GM18519 (cell line): ENCODE measurements around the gene FRRS1L.

ENCODE experiments used
- ATAC-seq: cut with Tn5 transposase; IDR thresholded peaks from one replicate; pipeline ENCODE4 v1.9.1; 2021; ENCODE audit warnings: mild to moderate bottlenecking, moderate library complexity; ENCODE audit not compliant: unreplicated experiment, low FRiP score

FRRS1L gene

GRCh38 chr9:109166771-109167601, at the start of gene FRRS1L:
Gene FRRS1L (minus strand): TSS chr9:109167249. CDS start chr9:109167138, 111 bp downstream.
- no peak for ATAC-seq

DNA sequence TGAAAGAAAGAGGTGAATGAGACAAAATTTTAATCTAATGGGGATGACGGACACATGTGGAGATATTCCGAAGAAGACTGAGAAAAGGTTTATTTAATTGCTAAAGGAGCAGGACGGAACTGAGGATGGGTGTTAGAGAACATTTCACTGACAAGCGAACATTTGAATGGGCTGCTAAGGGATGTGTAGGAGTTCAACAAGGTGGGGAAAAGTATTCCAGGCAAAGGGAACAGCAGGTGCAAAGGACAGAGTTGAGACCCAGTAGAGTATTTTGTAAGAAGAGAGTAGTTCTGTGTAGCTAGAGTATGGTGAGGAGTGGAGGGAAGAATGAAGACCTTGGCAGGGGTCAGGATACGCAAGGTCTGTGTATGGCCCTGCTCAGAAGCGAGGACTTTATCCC, 47.4 kb upstream of the FRRS1L start:
- no peak for ATAC-seq

GRCh38 chr9:109213285-109214121, 46.5 kb upstream of the FRRS1L start:
- ATAC-seq: no peak

DNA sequence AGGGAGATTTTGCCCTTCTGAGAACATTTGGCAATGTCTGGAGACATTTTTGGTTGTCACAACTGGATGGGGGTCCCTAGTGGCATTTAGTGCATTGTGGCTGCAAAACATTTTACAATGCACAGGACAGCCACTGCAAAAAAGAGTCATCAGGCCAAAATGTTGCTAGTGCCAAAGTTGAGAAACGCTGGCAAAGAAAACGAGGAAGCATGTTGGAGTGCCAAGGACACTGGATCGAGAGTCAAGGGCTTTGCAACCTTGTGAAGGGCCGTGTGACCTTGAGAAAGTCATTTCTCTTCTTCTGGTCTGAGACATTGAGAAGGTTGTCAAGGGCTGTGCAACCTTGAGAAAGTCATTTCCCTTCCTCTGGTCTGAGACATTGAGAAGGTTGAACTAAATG, 45.7 kb upstream of the FRRS1L start:
- no peak for ATAC-seq

- no peak for ATAC-seq
Measured at GRCh38 chr9:109206670-109207069, 39.6 kb upstream of the FRRS1L start.

DNA sequence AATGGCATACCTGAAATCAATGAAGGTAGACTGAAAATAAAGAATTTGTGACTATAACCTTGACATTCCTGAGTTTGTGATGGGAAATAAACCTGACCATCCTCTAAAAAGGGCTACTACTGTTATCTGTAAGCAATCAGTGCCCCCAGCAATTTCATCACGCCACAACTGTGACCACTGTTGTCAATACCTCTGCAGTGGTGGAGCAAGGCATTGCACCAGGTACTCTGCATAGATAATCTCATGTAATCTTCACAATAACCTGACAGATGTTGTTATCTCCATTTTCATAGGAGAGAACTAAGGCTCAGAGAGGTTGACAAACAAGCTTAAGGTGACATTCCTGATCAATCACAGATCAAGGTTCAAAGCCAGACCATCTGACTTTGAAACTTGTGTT, 38.5 kb upstream of the FRRS1L start:
- ATAC-seq: no peak

- ATAC-seq: no peak
Measured at GRCh38 chr9:109203761-109204360, 36.8 kb upstream of the FRRS1L start.

DNA sequence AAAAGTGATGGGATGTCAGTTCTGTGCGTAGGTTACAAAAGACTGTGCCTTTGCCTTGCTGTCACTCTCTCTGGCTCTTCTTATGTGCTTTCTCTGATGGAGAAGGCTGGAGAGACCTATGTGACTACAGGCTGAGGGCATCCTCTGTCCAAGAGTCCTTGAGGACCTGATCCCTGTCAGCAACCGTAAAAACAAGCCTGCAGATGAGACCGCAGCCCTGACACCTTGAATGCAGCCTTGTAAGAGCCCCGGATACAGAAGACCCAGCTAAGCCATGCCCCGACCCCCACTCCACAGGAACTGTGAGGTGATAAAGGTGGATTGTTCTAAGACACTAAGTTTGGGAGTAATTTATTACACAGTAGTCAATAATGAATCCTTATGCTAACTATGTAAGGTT, 32.6 kb upstream of the FRRS1L start:
- ATAC-seq: no peak

DNA sequence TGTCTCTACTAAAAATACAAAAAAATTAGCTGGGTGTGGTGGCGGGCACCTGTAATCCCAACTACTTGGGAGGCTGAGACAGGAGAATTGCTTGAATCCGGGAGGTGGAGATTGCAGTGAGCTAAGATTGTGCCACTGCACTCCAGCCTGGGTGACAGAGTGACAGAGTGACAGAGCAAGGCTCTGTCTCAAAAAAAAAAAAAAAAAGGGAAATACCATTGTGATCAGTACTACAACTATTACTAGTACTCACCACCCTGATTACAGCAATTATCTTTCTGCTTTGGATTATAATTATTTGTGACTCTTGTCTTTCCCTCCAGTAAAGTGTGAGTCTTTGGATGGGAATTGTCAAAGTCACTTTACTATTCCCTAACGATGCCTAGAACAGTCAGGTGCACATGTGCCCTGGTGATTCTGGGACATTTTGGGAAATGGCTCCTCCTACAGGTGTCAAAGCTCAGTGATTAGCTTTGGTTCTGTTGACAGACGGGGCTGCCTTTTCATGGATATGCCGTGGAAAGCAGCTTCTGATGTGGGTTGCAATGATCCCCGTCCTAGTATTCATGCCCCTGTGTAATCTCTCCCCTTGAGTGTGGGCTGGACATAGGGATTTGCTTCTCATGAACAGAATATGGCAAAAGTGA, 31.8 kb upstream of the FRRS1L start:
- no peak for ATAC-seq

- ATAC-seq: no peak
Measured at GRCh38 chr9:109193974-109194556, 27.0 kb upstream of the FRRS1L start.

- ATAC-seq: no peak
Measured at GRCh38 chr9:109192732-109193361, 25.8 kb upstream of the FRRS1L start.

- no peak for ATAC-seq
Measured at GRCh38 chr9:109191746-109192145, 24.7 kb upstream of the FRRS1L start.

DNA sequence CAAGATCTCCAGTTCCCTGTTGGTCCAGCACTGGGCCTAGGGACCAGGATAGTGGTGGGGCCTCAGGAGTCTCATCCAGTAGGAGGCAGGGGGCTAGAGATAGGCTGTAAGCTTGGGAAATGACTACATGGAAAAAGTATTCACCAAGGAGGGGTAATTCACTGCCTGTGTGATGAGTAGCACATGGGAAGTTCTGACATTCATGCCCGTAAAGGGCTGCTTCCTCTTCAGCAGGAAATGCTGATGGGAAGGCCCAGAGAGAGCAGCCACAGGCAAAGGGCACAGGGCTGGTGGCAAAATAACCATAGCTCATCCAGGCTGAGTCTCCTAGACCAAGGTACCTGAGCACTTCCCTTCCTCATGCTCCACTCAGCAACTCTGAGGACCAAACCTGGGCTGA, 23.1 kb upstream of the FRRS1L start:
- ATAC-seq: no peak

DNA sequence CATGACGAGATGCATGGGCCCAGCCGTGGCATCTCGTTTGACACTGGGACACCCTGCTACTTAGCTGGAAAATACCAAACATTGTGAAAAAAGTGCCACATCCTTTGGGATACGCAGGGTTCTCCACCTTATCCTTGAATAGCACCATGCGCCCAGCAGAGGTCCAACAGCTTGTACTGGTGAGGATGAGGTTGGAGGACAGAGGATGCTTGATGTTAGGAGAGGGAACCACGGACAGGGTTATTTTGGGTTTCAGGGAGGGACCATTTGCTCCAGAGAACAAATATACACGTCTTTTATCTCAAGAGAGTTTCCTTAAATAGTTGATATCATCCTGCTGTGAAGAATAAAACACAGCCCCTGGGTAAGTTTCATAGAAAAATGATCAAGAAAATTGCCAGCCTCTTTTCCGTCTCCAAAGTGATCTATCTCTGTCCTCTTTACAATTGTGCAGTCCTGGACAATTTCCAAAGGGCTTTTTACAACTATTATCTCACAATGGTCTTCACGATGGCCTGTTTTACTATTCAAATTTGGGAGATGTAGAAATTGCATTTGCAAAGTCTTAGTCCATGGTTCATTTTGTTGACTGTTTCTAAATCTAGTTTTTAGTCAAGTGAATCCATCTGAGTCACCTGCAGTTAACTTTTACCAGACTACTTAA, 19.9 kb upstream of the FRRS1L start:
- ATAC-seq: no peak

- ATAC-seq: no peak
Measured at GRCh38 chr9:109182940-109183798, 16.1 kb upstream of the FRRS1L start.

DNA sequence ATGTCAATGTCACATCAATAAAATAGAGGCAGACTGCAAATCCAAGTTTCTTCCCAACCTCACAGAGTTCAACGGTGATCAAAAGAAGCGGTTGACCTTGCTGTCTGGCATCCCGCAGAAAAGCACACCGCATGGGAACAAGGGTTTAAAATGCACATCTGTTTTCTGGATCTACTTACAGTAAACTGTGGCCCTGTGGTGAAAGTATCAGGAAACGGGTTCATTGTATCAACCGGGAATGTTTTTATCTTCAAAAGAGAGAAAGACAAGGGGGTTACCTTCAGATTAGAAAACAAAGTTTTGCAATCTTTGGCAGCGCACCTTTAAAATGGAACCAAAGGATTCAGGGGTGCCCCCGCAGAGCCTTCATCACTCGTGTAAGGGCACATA, 15.5 kb upstream of the FRRS1L start:
- no peak for ATAC-seq

DNA sequence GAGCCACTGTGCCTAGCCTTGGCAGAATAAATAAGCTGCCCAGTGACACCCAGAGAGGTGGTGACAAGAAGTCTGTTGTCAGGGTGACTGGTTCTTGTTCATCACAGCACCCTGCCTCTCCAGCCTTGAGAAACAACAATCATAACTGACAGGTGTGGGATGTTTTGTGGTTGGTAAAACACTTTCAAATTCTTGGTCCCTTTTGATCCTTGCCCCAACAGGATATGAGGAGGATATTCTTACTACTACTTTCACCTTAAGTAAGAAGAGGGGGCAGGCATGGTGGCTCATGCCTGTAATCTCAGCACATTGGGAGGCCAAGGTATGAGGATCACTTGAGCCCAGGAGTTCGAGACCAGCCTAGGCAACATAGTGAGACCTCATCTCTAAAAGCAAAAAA, 14.2 kb upstream of the FRRS1L start:
- ATAC-seq: peak; percentile 70

- no peak for ATAC-seq
Measured at GRCh38 chr9:109179801-109180523, 12.9 kb upstream of the FRRS1L start.
